Mucosa of descending colon (tissue), 3 donors: ENCODE data around the gene EZH2. TPM values are rescaled to one million over a fixed set of nuclear protein-coding genes. Genes with fewer than 3 reads are reported as not detected.

Experiments
- ATAC-seq: fragments of 200-7000 bp; cut with Tn5 transposase; one replicate; pipeline ENCODE4 v1.9.1; 2020; ENCODE audit warnings: mild to moderate bottlenecking, moderate library complexity
- DNase-seq, 3 donors: peaks; one replicate each; pipeline ENCODE4 v3.0.0-alpha.2; 2020
- H3K36me3 ChIP-seq: fragments of 200-600 bp; one replicate; pipeline ENCODE4 v1.8.0; 2021; ENCODE audit warnings: low read depth, mild to moderate bottlenecking
- H3K4me1 ChIP-seq: fragments of 200-600 bp; one replicate; pipeline ENCODE4 v1.8.0; 2021; ENCODE audit warnings: low read depth, mild to moderate bottlenecking
- H3K4me3 ChIP-seq: fragments of 200-600 bp; one replicate; pipeline ENCODE4 v1.8.0; 2021; ENCODE audit warnings: mild to moderate bottlenecking
- H3K9me3 ChIP-seq: fragments of 200-600 bp; one replicate; pipeline ENCODE4 v1.8.0; 2021; ENCODE audit warnings: mild to moderate bottlenecking
- CTCF ChIP-seq: fragments of 200-600 bp; IDR thresholded peaks from one replicate; pipeline ENCODE4 v1.8.0; 2022; ENCODE audit warnings: antibody characterized with exemption, mild to moderate bottlenecking
- intact Hi-C, 2 donors: fragments of 100-400 bp; cut with DNase I in 1 of 2; cut with micrococcal nuclease in 1 of 2; formaldehyde crosslinking; loops; one replicate each; pipeline versions ENCODE4 v1.11.0 to v1.11.1; 2022; cut with DNase I, micrococcal nuclease
- total RNA-seq, 3 donors: library from RNA; stranded (reverse); fragmentation: NEBNext Ultra II Directional in 2 of 3; extraction: Animal tissue kit (Norgen Biotek cat#: 25700) in 2 of 3; gene quantifications; one replicate each; pipeline versions ENCODE4 v1.2.1 to v1.2.4, GENCODE V29; 2021 to 2023
- donor health status: DM: no; HTN: no; CAD: no; lungs with moderate emphysema.
- donor health status: DM: no; HTN: no; CAD: no.
- donor health status: DM: no; HTN: yes; CAD: no.

The EZH2 gene
- total RNA-seq, 3 donors from 2014 or later: 4.7 to 18.1 (median 10.5) TPM

GRCh38 chr7:148802101-148802493, 82.0 kb downstream of the EZH2 start:
- no peak for TF ChIP-seq CTCF
- no peak for ATAC-seq
- peaks cover 8% of the 10 kb centered on the region for H3K36me3 ChIP-seq

DNA sequence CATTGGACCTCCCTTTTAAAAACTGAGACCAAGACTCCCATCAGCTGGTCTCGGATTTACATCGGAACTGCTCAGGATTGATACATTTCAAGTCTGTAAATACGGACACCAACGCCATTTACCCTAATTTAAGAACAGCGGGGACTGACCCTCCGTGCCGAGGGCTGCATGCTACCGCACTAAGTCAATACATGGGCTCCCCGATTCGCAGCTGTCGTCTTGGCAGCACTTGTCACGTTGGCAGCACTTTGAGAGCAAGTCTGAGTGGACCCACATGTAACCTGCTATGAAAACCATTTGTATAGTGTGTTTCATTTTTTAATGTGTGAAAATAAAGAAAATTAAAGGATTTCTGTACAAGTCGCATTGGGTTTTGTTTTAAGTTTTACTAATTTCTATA, 83.4 kb downstream of the EZH2 start:
- Histone ChIP-seq H3K36me3 (peaks cover 8% of the 10 kb centered on the region), H3K4me1 (no peaks in the 10 kb centered on the region), H3K4me3 (no peak overlapping the region), H3K9me3 (no peaks in the 10 kb centered on the region)
- ATAC-seq (no peak), DNase-seq (no peak)
- intact Hi-C loops: no loop called here
- no peak for TF ChIP-seq CTCF

More at GRCh38 chr7:148802101-148802493, 82.0 kb downstream of the EZH2 start:
- H3K4me1 ChIP-seq: no peaks in the 10 kb centered on the region
- no peak overlapping the region for H3K4me3 ChIP-seq
- DNase-seq: no peak
- intact Hi-C loops: no loop called here
- no peaks in the 10 kb centered on the region for H3K9me3 ChIP-seq

DNA sequence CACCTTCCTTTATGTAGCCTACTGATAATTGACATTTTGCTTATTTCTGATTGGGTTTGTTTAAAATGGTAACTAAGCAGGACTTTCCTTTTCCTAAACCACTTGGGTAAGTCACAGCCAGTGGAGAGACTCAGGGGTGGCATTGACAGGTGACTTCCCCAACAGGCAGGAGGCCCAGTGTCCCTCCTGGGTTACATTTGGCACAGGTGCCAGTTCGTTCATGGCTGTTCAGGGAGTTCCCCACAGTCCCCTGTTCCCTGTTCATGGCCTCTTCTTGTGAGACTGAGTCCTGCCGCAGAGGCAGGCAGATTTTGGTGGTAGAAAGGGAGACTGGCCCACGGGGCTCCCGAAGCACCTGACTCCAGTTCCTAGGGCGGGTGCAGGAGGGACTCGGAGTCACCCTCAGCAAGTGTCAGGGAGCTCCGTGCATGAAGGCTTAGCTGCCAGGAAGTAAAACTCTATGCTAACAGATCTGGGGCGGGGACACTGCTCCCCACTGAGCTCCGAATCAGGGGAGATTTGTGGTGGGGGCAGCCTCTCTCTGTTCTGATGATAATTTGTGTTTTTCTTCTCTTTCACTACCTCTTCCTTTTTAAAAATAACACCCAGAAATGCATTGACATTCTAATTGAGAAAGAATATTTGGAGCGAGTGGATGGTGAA, 84.1 kb downstream of the EZH2 start:
- TF ChIP-seq CTCF: no peak
- ATAC-seq: no peak
- H3K4me1 ChIP-seq: no peaks in the 10 kb centered on the region
- H3K36me3 ChIP-seq: peaks cover 8% of the 10 kb centered on the region
- intact Hi-C loops: no loop called here
- H3K4me3 ChIP-seq: no peak overlapping the region
- DNase-seq: no peak
- H3K9me3 ChIP-seq: no peaks in the 10 kb centered on the region

DNA sequence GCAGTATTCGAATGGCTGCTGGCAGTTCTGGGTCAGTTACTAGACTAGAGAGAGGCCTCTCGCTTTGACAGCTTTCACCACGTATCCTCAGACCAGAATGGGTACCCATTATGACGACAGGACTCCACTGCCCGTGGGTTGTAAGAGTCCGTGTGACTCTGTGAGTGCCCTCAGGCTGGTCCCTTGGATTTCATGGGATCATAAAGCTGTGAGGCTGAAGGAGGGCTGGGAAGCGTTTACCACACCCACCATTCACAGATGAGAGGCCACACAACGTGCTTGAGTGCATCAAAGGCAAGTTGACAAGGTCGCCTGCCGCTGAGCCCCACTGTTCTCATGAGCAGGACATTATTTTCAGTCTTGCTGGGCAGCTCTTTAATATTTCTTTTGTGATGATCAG, 87.2 kb downstream of the EZH2 start:
- no peak for TF ChIP-seq CTCF
- Histone ChIP-seq H3K4me1 (no peaks in the 10 kb centered on the region), H3K36me3 (peaks cover 12% of the 10 kb centered on the region), H3K9me3 (no peaks in the 10 kb centered on the region), H3K4me3 (no peak overlapping the region)
- intact Hi-C loops: no loop called here
- no peak for DNase-seq
- ATAC-seq: no peak

- intact Hi-C loops: no loop called here
- no peak for DNase-seq
- H3K4me1 ChIP-seq: no peaks in the 10 kb centered on the region
- no peak for TF ChIP-seq CTCF
- no peak overlapping the region for H3K4me3 ChIP-seq
- peaks cover 4% of the 10 kb centered on the region for H3K36me3 ChIP-seq
- ATAC-seq: no peak
- no peaks in the 10 kb centered on the region for H3K9me3 ChIP-seq
Measured at GRCh38 chr7:148794476-148794875, 89.6 kb downstream of the EZH2 start.

- peaks cover 7% of the 10 kb centered on the region for H3K36me3 ChIP-seq
- DNase-seq (no peak), ATAC-seq (no peak)
- no peaks in the 10 kb centered on the region for H3K4me1 ChIP-seq
- intact Hi-C loops: no loop called here
- no peak overlapping the region for H3K4me3 ChIP-seq
- no peak for TF ChIP-seq CTCF
- no peaks in the 10 kb centered on the region for H3K9me3 ChIP-seq
Measured at GRCh38 chr7:148793590-148793989, 90.5 kb downstream of the EZH2 start.
